SK-N-SH treated with all-trans-retinoic acid at 6 μM for 48 hours (cell line): ENCODE measurements around the gene ARMH3.

Source experiments
- ATAC-seq: fragments of 200-7000 bp; cut with Tn5 transposase; 3 replicates; pipeline ENCODE4 v1.9.1; 2020; ENCODE audit warnings: mild to moderate bottlenecking, moderate library complexity
- ARNTL ChIP-seq: fragments of 450-650 bp; formaldehyde crosslinking; IDR thresholded peaks from 2 replicates; pipeline ENCODE4 v1.5.0; 2020; ENCODE audit warnings: low read depth, mild to moderate bottlenecking, moderate library complexity, borderline replicate concordance
- BACH2 ChIP-seq: fragments of 250-450 bp; sonication (Bioruptor Pico); IDR thresholded peaks from 2 replicates; pipeline ENCODE4 v1.9.0; 2021; ENCODE audit warnings: mild to moderate bottlenecking, borderline replicate concordance
- CSDC2 ChIP-seq: fragments of 250-450 bp; sonication (Bioruptor Pico); IDR thresholded peaks from 2 replicates; pipeline ENCODE4 v1.5.0; 2020; ENCODE audit warnings: mild to moderate bottlenecking, moderate library complexity
- ESRRG ChIP-seq: fragments of 250-450 bp; sonication (Bioruptor Pico); IDR thresholded peaks from 2 replicates; pipeline ENCODE4 v1.6.1; 2021; ENCODE audit warnings: mild to moderate bottlenecking
- GLIS3 ChIP-seq: fragments of 250-450 bp; sonication (Bioruptor Pico); IDR thresholded peaks from 2 replicates; pipeline ENCODE4 v1.5.0; 2020; ENCODE audit warnings: mild to moderate bottlenecking, moderate library complexity
- OSR1 ChIP-seq: fragments of 250-450 bp; sonication (Bioruptor Pico); IDR thresholded peaks from 2 replicates; pipeline ENCODE4 v1.8.0; 2022; ENCODE audit warnings: moderate library complexity, mild to moderate bottlenecking, inconsistent platforms
- RARB ChIP-seq: fragments of 250-450 bp; sonication (Bioruptor Pico); IDR thresholded peaks from 2 replicates; pipeline ENCODE4 v1.8.0; 2021; ENCODE audit warnings: mild to moderate bottlenecking, moderate library complexity
- SNAI2 ChIP-seq: fragments of 250-450 bp; sonication (Bioruptor Pico); IDR thresholded peaks from 2 replicates; pipeline ENCODE4 v1.5.0; 2020; ENCODE audit warnings: mild to moderate bottlenecking, moderate library complexity
- TCF4 ChIP-seq: fragments of 250-450 bp; sonication (Bioruptor Pico); IDR thresholded peaks from 2 replicates; pipeline ENCODE4 v1.8.0; 2021; ENCODE audit warnings: mild to moderate bottlenecking, moderate library complexity, borderline replicate concordance
- TOX ChIP-seq: fragments of 250-450 bp; sonication (Bioruptor Pico); IDR thresholded peaks from 2 replicates; pipeline ENCODE4 v1.8.0; 2021; ENCODE audit warnings: mild to moderate bottlenecking, moderate library complexity, borderline replicate concordance
- ZC3H10 ChIP-seq: fragments of 250-450 bp; sonication (Bioruptor Pico); IDR thresholded peaks from 2 replicates; pipeline ENCODE4 v1.5.1; 2021; ENCODE audit warnings: mild to moderate bottlenecking, moderate library complexity
- ZFP3 ChIP-seq: fragments of 250-450 bp; sonication (Bioruptor Pico); IDR thresholded peaks from 2 replicates; pipeline ENCODE4 v1.5.0; 2020; ENCODE audit warnings: mild to moderate bottlenecking, moderate library complexity
- ZFP30 ChIP-seq: fragments of 450-650 bp; formaldehyde crosslinking; IDR thresholded peaks from 2 replicates; pipeline ENCODE4 v1.5.0; 2022; ENCODE audit warnings: mild to moderate bottlenecking, moderate library complexity
- ZNF565 ChIP-seq: fragments of 450-650 bp; formaldehyde crosslinking; conservative IDR thresholded peaks from 2 replicates; pipeline ENCODE4 v1.5.0; 2020; ENCODE audit warnings: low read depth, mild to moderate bottlenecking, moderate library complexity
- ZNF70 ChIP-seq: fragments of 450-650 bp; formaldehyde crosslinking; IDR thresholded peaks from 2 replicates; pipeline ENCODE4 v1.5.0; 2020; ENCODE audit warnings: mild to moderate bottlenecking, moderate library complexity
- ZNF8 ChIP-seq: fragments of 450-650 bp; formaldehyde crosslinking; IDR thresholded peaks from 2 replicates; pipeline ENCODE4 v1.5.0; 2020; ENCODE audit warnings: mild to moderate bottlenecking, moderate library complexity
- TF ChIP-seq, protein P1 (sequence below): fragments of 250-450 bp; sonication (Bioruptor Pico); IDR thresholded peaks from 2 replicates; pipeline ENCODE4 v1.5.0; 2020; ENCODE audit warnings: mild to moderate bottlenecking, moderate library complexity
- TF ChIP-seq, protein P2 (sequence below): fragments of 250-450 bp; sonication (Bioruptor Pico); IDR thresholded peaks from 2 replicates; pipeline ENCODE4 v1.5.1; 2020; ENCODE audit warnings: low read depth, mild to moderate bottlenecking, moderate library complexity
- TF ChIP-seq, protein P3 (sequence below): fragments of 250-450 bp; sonication (Bioruptor Pico); IDR thresholded peaks from 2 replicates; pipeline ENCODE4 v1.8.0; 2021; ENCODE audit warnings: low read depth, mild to moderate bottlenecking, moderate library complexity, borderline replicate concordance
- TF ChIP-seq, protein P4 (sequence below): fragments of 250-450 bp; sonication (Bioruptor Pico); IDR thresholded peaks from 2 replicates; pipeline ENCODE4 v1.8.0; 2020; ENCODE audit warnings: mild to moderate bottlenecking, moderate library complexity, borderline replicate concordance
- TF ChIP-seq, protein P5 (sequence below): fragments of 250-450 bp; sonication (Bioruptor Pico); IDR thresholded peaks from 2 replicates; pipeline ENCODE4 v1.5.1; 2021; ENCODE audit warnings: mild to moderate bottlenecking, moderate library complexity

Gene ARMH3

DNA sequence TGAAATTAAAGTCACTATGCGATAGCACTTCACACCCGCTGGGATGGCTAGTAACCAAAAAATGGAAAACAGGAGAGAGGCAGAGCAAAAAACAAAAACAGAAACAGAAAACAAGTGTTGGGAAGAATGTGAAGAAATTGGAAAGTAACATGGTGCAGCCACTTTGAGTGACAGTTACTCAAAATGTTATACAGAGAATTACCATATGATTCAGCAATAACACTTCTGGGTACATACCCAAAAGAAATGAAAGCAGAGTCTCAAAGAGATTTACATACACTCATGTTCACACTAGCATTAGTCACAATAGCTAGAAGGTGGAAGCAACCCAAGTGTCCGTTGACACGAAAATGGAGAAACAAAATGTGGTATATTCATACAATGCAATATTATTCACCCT lies 123.8 kb downstream of the ARMH3 start:
- TF ChIP-seq ZNF565 (CRISPR knock-in tag), result no peak
- no peak for TF ChIP-seq ARNTL
- TF ChIP-seq ZFP3 (CRISPR knock-in tag), result no peak
- TF ChIP-seq GLIS3 (CRISPR knock-in tag), result no peak
- TF ChIP-seq, protein P1, sequence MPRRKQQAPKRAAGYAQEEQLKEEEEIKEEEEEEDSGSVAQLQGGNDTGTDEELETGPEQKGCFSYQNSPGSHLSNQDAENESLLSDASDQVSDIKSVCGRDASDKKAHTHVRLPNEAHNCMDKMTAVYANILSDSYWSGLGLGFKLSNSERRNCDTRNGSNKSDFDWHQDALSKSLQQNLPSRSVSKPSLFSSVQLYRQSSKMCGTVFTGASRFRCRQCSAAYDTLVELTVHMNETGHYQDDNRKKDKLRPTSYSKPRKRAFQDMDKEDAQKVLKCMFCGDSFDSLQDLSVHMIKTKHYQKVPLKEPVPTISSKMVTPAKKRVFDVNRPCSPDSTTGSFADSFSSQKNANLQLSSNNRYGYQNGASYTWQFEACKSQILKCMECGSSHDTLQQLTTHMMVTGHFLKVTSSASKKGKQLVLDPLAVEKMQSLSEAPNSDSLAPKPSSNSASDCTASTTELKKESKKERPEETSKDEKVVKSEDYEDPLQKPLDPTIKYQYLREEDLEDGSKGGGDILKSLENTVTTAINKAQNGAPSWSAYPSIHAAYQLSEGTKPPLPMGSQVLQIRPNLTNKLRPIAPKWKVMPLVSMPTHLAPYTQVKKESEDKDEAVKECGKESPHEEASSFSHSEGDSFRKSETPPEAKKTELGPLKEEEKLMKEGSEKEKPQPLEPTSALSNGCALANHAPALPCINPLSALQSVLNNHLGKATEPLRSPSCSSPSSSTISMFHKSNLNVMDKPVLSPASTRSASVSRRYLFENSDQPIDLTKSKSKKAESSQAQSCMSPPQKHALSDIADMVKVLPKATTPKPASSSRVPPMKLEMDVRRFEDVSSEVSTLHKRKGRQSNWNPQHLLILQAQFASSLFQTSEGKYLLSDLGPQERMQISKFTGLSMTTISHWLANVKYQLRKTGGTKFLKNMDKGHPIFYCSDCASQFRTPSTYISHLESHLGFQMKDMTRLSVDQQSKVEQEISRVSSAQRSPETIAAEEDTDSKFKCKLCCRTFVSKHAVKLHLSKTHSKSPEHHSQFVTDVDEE (CRISPR knock-in tag), result no peak
- TF ChIP-seq RARB (CRISPR knock-in tag), result no peak
- TF ChIP-seq, protein P2, sequence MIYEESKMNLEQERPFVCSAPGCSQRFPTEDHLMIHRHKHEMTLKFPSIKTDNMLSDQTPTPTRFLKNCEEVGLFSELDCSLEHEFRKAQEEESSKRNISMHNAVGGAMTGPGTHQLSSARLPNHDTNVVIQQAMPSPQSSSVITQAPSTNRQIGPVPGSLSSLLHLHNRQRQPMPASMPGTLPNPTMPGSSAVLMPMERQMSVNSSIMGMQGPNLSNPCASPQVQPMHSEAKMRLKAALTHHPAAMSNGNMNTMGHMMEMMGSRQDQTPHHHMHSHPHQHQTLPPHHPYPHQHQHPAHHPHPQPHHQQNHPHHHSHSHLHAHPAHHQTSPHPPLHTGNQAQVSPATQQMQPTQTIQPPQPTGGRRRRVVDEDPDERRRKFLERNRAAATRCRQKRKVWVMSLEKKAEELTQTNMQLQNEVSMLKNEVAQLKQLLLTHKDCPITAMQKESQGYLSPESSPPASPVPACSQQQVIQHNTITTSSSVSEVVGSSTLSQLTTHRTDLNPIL, result no peak
- TF ChIP-seq OSR1 (CRISPR knock-in tag), result no peak
- TF ChIP-seq TOX (CRISPR knock-in tag), result no peak
- no peak for TF ChIP-seq ZNF70 (CRISPR knock-in tag)
- TF ChIP-seq, protein P3, sequence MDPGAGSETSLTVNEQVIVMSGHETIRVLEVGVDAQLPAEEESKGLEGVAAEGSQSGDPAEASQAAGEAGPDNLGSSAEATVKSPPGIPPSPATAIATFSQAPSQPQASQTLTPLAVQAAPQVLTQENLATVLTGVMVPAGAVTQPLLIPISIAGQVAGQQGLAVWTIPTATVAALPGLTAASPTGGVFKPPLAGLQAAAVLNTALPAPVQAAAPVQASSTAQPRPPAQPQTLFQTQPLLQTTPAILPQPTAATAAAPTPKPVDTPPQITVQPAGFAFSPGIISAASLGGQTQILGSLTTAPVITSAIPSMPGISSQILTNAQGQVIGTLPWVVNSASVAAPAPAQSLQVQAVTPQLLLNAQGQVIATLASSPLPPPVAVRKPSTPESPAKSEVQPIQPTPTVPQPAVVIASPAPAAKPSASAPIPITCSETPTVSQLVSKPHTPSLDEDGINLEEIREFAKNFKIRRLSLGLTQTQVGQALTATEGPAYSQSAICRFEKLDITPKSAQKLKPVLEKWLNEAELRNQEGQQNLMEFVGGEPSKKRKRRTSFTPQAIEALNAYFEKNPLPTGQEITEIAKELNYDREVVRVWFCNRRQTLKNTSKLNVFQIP, result no peak
- no peak for TF ChIP-seq TCF4 (CRISPR knock-in tag)
- TF ChIP-seq ZC3H10 (CRISPR knock-in tag), result no peak
- TF ChIP-seq SNAI2, result no peak
- no peak for ATAC-seq

DNA sequence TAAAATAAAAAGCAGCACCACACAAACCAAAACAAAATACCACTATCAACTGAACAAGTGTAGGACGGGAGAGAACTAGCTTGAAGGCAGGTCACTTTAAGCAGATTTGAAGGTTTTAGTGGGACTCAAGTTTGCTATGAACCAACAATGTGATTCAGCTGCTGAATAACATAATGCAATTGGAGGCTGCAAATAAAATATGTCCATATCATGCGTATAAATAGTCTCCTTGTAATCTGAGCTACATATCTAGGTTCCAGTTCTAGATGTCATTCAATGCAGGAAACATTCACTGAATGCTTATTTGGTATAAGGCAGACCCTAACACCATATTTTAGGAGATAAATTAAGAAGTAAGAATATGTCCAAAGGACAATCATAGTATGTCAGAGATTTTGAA lies 130.9 kb downstream of the ARMH3 start:
- ATAC-seq, result no peak
- TF ChIP-seq, protein P2, result no peak
- TF ChIP-seq TOX (CRISPR knock-in tag), result no peak
- TF ChIP-seq BACH2 (CRISPR knock-in tag), result no peak
- TF ChIP-seq, protein P4, sequence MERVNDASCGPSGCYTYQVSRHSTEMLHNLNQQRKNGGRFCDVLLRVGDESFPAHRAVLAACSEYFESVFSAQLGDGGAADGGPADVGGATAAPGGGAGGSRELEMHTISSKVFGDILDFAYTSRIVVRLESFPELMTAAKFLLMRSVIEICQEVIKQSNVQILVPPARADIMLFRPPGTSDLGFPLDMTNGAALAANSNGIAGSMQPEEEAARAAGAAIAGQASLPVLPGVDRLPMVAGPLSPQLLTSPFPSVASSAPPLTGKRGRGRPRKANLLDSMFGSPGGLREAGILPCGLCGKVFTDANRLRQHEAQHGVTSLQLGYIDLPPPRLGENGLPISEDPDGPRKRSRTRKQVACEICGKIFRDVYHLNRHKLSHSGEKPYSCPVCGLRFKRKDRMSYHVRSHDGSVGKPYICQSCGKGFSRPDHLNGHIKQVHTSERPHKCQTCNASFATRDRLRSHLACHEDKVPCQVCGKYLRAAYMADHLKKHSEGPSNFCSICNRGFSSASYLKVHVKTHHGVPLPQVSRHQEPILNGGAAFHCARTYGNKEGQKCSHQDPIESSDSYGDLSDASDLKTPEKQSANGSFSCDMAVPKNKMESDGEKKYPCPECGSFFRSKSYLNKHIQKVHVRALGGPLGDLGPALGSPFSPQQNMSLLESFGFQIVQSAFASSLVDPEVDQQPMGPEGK (CRISPR knock-in tag), result no peak
- TF ChIP-seq ZFP30 (CRISPR knock-in tag), result no peak
- TF ChIP-seq ZC3H10 (CRISPR knock-in tag), result no peak
- TF ChIP-seq, protein P5, sequence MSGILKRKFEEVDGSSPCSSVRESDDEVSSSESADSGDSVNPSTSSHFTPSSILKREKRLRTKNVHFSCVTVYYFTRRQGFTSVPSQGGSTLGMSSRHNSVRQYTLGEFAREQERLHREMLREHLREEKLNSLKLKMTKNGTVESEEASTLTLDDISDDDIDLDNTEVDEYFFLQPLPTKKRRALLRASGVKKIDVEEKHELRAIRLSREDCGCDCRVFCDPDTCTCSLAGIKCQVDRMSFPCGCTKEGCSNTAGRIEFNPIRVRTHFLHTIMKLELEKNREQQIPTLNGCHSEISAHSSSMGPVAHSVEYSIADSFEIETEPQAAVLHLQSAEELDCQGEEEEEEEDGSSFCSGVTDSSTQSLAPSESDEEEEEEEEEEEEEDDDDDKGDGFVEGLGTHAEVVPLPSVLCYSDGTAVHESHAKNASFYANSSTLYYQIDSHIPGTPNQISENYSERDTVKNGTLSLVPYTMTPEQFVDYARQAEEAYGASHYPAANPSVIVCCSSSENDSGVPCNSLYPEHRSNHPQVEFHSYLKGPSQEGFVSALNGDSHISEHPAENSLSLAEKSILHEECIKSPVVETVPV, result no peak
- no peak for TF ChIP-seq OSR1 (CRISPR knock-in tag)
- no peak for TF ChIP-seq ZNF565 (CRISPR knock-in tag)
- no peak for TF ChIP-seq CSDC2 (CRISPR knock-in tag)
- TF ChIP-seq ZFP3 (CRISPR knock-in tag), result no peak
- no peak for TF ChIP-seq SNAI2
- no peak for TF ChIP-seq ESRRG (CRISPR knock-in tag)
- no peak for TF ChIP-seq TCF4 (CRISPR knock-in tag)
- TF ChIP-seq ZNF8 (CRISPR knock-in tag), result no peak
- TF ChIP-seq, protein P1 (CRISPR knock-in tag), result no peak
